K562 (cell line): ENCODE data around the gene STX11. TPM values are rescaled to one million over a fixed set of nuclear protein-coding genes. Genes with fewer than 3 reads are reported as not detected.

Experiments used
- ATAC-seq: fragments of 200-7000 bp; cut with Tn5 transposase; 3 replicates; pipeline ENCODE4 v1.9.1; 2020; ENCODE audit warnings: moderate library complexity
- BruUV-seq: library from RNA; stranded (reverse); fragments of 400-500 nt; replicated peaks from 2 replicates; lab custom pipeline; 2021; lab: Mats Ljungman, UMichigan
- CTCF ChIA-PET: fragments of 300-600 bp; formaldehyde crosslinking; extraction: SDS; loops from one replicate; lab custom pipeline; 2021; ENCODE audit warnings: low intra/inter-chr PET ratio; lab: Yijun Ruan, JAX
- POLR2A ChIA-PET: fragments of 300-600, 350-650 bp; sonication (Branson Sonifier 250); formaldehyde crosslinking; extraction: SDS; loops from one replicate; lab custom pipeline; 2021; ENCODE audit warnings: antibody characterized with exemption, inconsistent platforms; lab: Yijun Ruan, JAX
- DNase-seq, 4 experiments: peaks; one replicate each; pipeline versions ENCODE4 v3.0.0 to v3.0.0-alpha.2; 2011 to 2018; ENCODE audit warnings: low spot score in 3 of 4, mixed read lengths in 3 of 4; ENCODE audit errors: extremely low read depth in 1 of 4
- FAIRE-seq: peaks from 2 replicates; lab custom pipeline; 2011; peaks lifted over from hg19 to GRCh38; lab: Jason Lieb, UNC
- H2AFZ ChIP-seq: 2 replicates; pipeline ENCODE4 v1.6.0; 2011; ENCODE audit warnings: low read depth, low read length, control low read depth, inconsistent platforms
- H3K27ac ChIP-seq: fragments of 200-600 bp; 3 replicates; pipeline ENCODE4 v1.8.0; 2011; ENCODE audit warnings: low read depth, mild to moderate bottlenecking, control low read depth, inconsistent platforms, low read length, moderate library complexity, mixed read lengths; ENCODE audit errors: extremely low read depth
- H3K27me3 ChIP-seq, 2 experiments: fragments of 300-600 bp in 1 of 2; 2 replicates in 1 of 2; 3 replicates in 1 of 2; pipeline versions ENCODE4 v1.6.0 to v1.8.0; 2011; ENCODE audit warnings: inconsistent platforms in 2 of 2, low read length in 2 of 2, mild to moderate bottlenecking in 1 of 2, mixed read lengths in 1 of 2, moderate library complexity in 1 of 2; ENCODE audit not compliant: control insufficient read depth in 2 of 2, insufficient read depth in 2 of 2
- H3K36me3 ChIP-seq: fragments of 300-600 bp; 3 replicates; pipeline ENCODE4 v1.8.0; 2011; ENCODE audit warnings: mild to moderate bottlenecking, low read length, inconsistent platforms; ENCODE audit not compliant: control insufficient read depth, insufficient read depth
- H3K4me1 ChIP-seq, 2 experiments: fragments of 200-600 bp in 1 of 2; replicated peaks in 1 of 2; 2 replicates in 1 of 2; 3 replicates in 1 of 2; pipeline versions ENCODE4 v1.5.1 to v1.8.0; 2011; ENCODE audit warnings: inconsistent platforms in 2 of 2, low read length in 2 of 2, mild to moderate bottlenecking in 1 of 2, mixed read lengths in 1 of 2, moderate library complexity in 1 of 2; ENCODE audit not compliant: control insufficient read depth in 2 of 2, insufficient read depth in 2 of 2
- H3K4me2 ChIP-seq: 2 replicates; pipeline ENCODE4 v1.6.1; 2011; ENCODE audit warnings: low read length, control low read depth, inconsistent platforms, mixed read lengths; ENCODE audit not compliant: insufficient read depth
- H3K4me3 ChIP-seq: fragments of 200-600 bp; sonication (generic), shearing (Covaris generic); 2 replicates; pipeline ENCODE4 v1.5.1; 2016; ENCODE audit warnings: control low read depth, inconsistent platforms
- H3K79me2 ChIP-seq: fragments of 200-600 bp; 3 replicates; pipeline ENCODE4 v1.8.0; 2011; ENCODE audit warnings: low read length, inconsistent platforms; ENCODE audit not compliant: control insufficient read depth, insufficient read depth
- H3K9ac ChIP-seq, 2 experiments: 2 replicates each; pipeline versions ENCODE4 v1.6.0 to v1.6.1; 2011; ENCODE audit warnings: low read depth in 2 of 2, low read length in 2 of 2, control low read depth in 1 of 2, inconsistent platforms in 1 of 2, mild to moderate bottlenecking in 1 of 2, mixed read lengths in 1 of 2; ENCODE audit not compliant: insufficient read depth in 1 of 2
- H3K9me1 ChIP-seq: one replicate; pipeline ENCODE4 v1.6.0; 2011; ENCODE audit warnings: inconsistent platforms, mild to moderate bottlenecking, low read length, moderate library complexity; ENCODE audit not compliant: control insufficient read depth, insufficient read depth
- H3K9me3 ChIP-seq: replicated peaks from 2 replicates; pipeline ENCODE4 v1.5.1; 2011; ENCODE audit warnings: low read depth, low read length, inconsistent platforms; ENCODE audit not compliant: control insufficient read depth, insufficient read depth
- H4K20me1 ChIP-seq: replicated peaks from 2 replicates; pipeline ENCODE4 v1.6.1; 2011; ENCODE audit warnings: low read length, inconsistent platforms, mixed read lengths; ENCODE audit not compliant: control insufficient read depth, insufficient read depth
- ETS2 ChIP-seq: IDR thresholded peaks from 2 replicates; pipeline ENCODE4 v1.6.1; 2016; ENCODE audit warnings: borderline replicate concordance, missing genetic modification characterization, mild to moderate bottlenecking, moderate library complexity, missing compliant biosample characterization; ENCODE audit not compliant: poor library complexity, severe bottlenecking
- KDM1A ChIP-seq, 2 experiments: fragments of 450-650 bp; IDR thresholded peaks; 2 replicates each; pipeline ENCODE4 v1.6.1; 2016; ENCODE audit warnings: mild to moderate bottlenecking in 2 of 2
- KLF1 ChIP-seq: fragments of 450-650 bp; IDR thresholded peaks from 2 replicates; pipeline ENCODE4 v1.6.1; 2016; ENCODE audit warnings: missing genetic modification characterization, missing compliant biosample characterization
- POLR2AphosphoS2 ChIP-seq: IDR thresholded peaks from 2 replicates; pipeline ENCODE4 v1.6.1; 2012; ENCODE audit warnings: low read length, improper control_type of control experiment
- SAFB2 ChIP-seq: fragments of 200-400 bp; formaldehyde crosslinking; IDR thresholded peaks from 2 replicates; pipeline ENCODE4 v1.6.1; 2018; ENCODE audit warnings: borderline replicate concordance, low read length, low read depth, moderate library complexity; ENCODE audit not compliant: severe bottlenecking
- TAF15 ChIP-seq: fragments of 200-400 bp; formaldehyde crosslinking; IDR thresholded peaks from 2 replicates; pipeline ENCODE4 v1.6.1; 2017; ENCODE audit warnings: mild to moderate bottlenecking, low read depth, low read length, moderate library complexity
- ZNF354B ChIP-seq: fragments of 250-450 bp; sonication (Bioruptor Pico); IDR thresholded peaks from 2 replicates; pipeline ENCODE4 v1.4.0; 2020
- WGBS: fragments of 100-300 bp; shearing (Covaris generic); methylation state at CpG from one replicate; pipeline ENCODE4 v1.1.6; 2016; ENCODE audit warnings: low coverage, mixed read lengths; ENCODE audit not compliant: insufficient coverage; ENCODE audit errors: missing lambda C conversion rate; 5-methylcytosine and 5-hydroxymethylcytosine counted together
- in situ Hi-C: fragments of 300-500 bp; cut with MboI; formaldehyde crosslinking; loops from 4 replicates; pipeline ENCODE4 v1.15.0; 2018; ENCODE audit warnings: inconsistent platforms, mixed read lengths
- intact Hi-C: fragments of 100-400 bp; cut with micrococcal nuclease; formaldehyde crosslinking; loops from 2 replicates; pipeline ENCODE4 v1.14.2; 2022
- polyA plus RNA-seq, 8 experiments: library from polyadenylated mRNA; depleted of rRNA in 4 of 8; stranded (reverse) in 5 of 8; unstranded in 3 of 8; fragments of >200 nt; fragmentation: Nextera tagmentation in 2 of 8; fragmentation: Illumina TruSeq in 1 of 8; extraction: Ambion mirVana in 2 of 8; extraction: Trizol in 1 of 8; gene quantifications; 2 replicates each; pipeline versions ENCODE4 v1.2.1 to v1.2.3, GENCODE V29; 2011 to 2014; ENCODE audit warnings: inconsistent platforms in 1 of 8, missing spikeins in 1 of 8
- total RNA-seq, 7 experiments: library from RNA; depleted of rRNA in 6 of 7; stranded (reverse); fragments of >200 nt in 6 of 7; fragmentation: Illumina TruSeq in 2 of 7; extraction: Trizol in 2 of 7; gene quantifications; 2 replicates each; pipeline versions ENCODE4 v1.2.1 to v1.2.3, GENCODE V29; 2011 to 2021; ENCODE audit warnings: low replicate concordance in 1 of 7
- TF ChIP-seq, protein P1 (sequence below): sonication (generic); formaldehyde crosslinking; IDR thresholded peaks from 2 replicates; pipeline ENCODE4 v1.8.0; 2022; ENCODE audit warnings: mild to moderate bottlenecking, missing genetic modification reagents
- TF ChIP-seq, protein P2 (sequence below): IDR thresholded peaks from 2 replicates; pipeline ENCODE4 v1.6.1; 2011; ENCODE audit warnings: borderline replicate concordance, low read depth, mild to moderate bottlenecking, moderate library complexity, low read length; ENCODE audit not compliant: insufficient read depth, poor library complexity, severe bottlenecking

Gene STX11
- total and polyA plus RNA-seq, 9 of the 15 experiments (the other 6 are each of a cell fraction or from before 2014, with no cell fraction given): 0.06 to 0.73 (median 0.40) TPM

DNA sequence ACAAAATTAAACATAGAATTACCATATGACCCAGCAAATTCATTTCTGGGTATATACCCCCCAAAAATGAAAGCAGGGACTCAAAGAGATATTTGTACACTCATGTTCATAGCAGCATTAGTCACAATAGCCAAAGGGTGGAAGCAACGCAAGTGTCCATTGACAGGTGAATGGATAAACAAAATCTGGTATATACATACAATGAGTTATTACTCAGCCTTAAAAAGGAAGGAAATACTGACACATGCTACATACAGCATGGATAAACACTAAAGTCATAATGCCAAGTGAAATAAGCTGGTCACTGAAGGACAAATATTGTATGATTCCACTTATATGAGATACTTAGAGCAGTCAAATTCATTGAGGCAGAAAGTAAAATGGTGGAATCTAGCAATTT lies 5.3 kb upstream of the STX11 start:
- no peak for FAIRE-seq
- no peak overlapping the region for H3K27ac ChIP-seq
- H3K27me3 ChIP-seq: peaks cover 13 to 16% of the 10 kb centered on the region in 2 experiments; a peak in 4 of 5 replicates
- peaks cover 0 to 8% of the 10 kb centered on the region in 2 experiments; a peak in 3 of 5 replicates for H3K4me1 ChIP-seq
- H3K36me3 ChIP-seq: no peaks in the 10 kb centered on the region
- no peaks in the 10 kb centered on the region for H3K79me2 ChIP-seq
- H3K9me3 ChIP-seq: no peaks in the 10 kb centered on the region
- no peak for TF ChIP-seq ETS2
- TF ChIP-seq POLR2AphosphoS2: no peak
- TF ChIP-seq TAF15: no peak
- TF ChIP-seq, protein P1, sequence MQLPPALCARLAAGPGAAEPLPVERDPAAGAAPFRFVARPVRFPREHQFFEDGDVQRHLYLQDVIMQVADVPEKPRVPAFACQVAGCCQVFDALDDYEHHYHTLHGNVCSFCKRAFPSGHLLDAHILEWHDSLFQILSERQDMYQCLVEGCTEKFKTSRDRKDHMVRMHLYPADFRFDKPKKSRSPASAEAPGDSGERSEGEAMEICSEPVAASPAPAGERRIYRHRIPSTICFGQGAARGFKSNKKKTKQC (CRISPR knock-in tag): no peak
- TF ChIP-seq, protein P2, sequence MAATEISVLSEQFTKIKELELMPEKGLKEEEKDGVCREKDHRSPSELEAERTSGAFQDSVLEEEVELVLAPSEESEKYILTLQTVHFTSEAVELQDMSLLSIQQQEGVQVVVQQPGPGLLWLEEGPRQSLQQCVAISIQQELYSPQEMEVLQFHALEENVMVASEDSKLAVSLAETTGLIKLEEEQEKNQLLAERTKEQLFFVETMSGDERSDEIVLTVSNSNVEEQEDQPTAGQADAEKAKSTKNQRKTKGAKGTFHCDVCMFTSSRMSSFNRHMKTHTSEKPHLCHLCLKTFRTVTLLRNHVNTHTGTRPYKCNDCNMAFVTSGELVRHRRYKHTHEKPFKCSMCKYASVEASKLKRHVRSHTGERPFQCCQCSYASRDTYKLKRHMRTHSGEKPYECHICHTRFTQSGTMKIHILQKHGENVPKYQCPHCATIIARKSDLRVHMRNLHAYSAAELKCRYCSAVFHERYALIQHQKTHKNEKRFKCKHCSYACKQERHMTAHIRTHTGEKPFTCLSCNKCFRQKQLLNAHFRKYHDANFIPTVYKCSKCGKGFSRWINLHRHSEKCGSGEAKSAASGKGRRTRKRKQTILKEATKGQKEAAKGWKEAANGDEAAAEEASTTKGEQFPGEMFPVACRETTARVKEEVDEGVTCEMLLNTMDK: no peak
- no peak for TF ChIP-seq ZNF354B
- TF ChIP-seq KLF1 (tag): no peak
- TF ChIP-seq KDM1A (IDR thresholded peaks at IDR 0.05): no peak
- TF ChIP-seq SAFB2: no peak
- ChIA-PET POLR2A (no interaction called here), CTCF (no interaction called here)
- no peak overlapping the region for H2AFZ ChIP-seq
- WGBS: 16% methylated on average over 1 of the region's 1 CpG
- H3K9me1 ChIP-seq: no peaks in the 10 kb centered on the region
- intact Hi-C loops: no loop called here
- no peaks in the 10 kb centered on the region for H4K20me1 ChIP-seq
- H3K9ac ChIP-seq: no peak overlapping the region
- DNase-seq: no peak
- no TSS peak for BruUV-seq
- in situ Hi-C loops: no loop called here
- no peak for ATAC-seq
- H3K4me3 ChIP-seq: no peak overlapping the region
- no peak overlapping the region for H3K4me2 ChIP-seq
